GM19023 (cell line): ENCODE results near the gene SETSIP.
"Not testable (repeated sequence)": the region's sequence is repeated elsewhere in the genome, so short reads cannot be mapped to it uniquely, and the experiment has no call there.

Experiments
- ATAC-seq: cut with Tn5 transposase; IDR thresholded peaks from one replicate; pipeline ENCODE4 v1.9.1; 2021; ENCODE audit warnings: mild to moderate bottlenecking, moderate library complexity; ENCODE audit not compliant: unreplicated experiment

SETSIP gene

GRCh38 chr1:92075311-92075710, at the start of gene SETSIP:
Gene SETSIP, minus strand, starts transcription at chr1:92075411. Its CDS starts 0 bp downstream, at chr1:92075411.
- no peak for ATAC-seq

- no peak for ATAC-seq
Measured at GRCh38 chr1:92123868-92124267, 48.7 kb upstream of the SETSIP start.

- no peak for ATAC-seq
Measured at GRCh38 chr1:92118826-92119225, 43.6 kb upstream of the SETSIP start.

GRCh38 chr1:92117526-92117925, 42.3 kb upstream of the SETSIP start:
- ATAC-seq: no peak

GRCh38 chr1:92108631-92109030, 33.4 kb upstream of the SETSIP start:
- no peak for ATAC-seq

- ATAC-seq: no peak
Measured at GRCh38 chr1:92105546-92106081, 30.4 kb upstream of the SETSIP start.

- ATAC-seq: no peak
Measured at GRCh38 chr1:92096317-92096716, 21.1 kb upstream of the SETSIP start.

- no peak for ATAC-seq
Measured at GRCh38 chr1:92095874-92096273, 20.7 kb upstream of the SETSIP start.

- ATAC-seq: no peak
Measured at GRCh38 chr1:92094595-92094994, 19.4 kb upstream of the SETSIP start.

GRCh38 chr1:92094090-92094489, 18.9 kb upstream of the SETSIP start:
- ATAC-seq: no peak

GRCh38 chr1:92091625-92092024, 16.4 kb upstream of the SETSIP start:
- ATAC-seq: no peak

- no peak for ATAC-seq
Measured at GRCh38 chr1:92087542-92087941, 12.3 kb upstream of the SETSIP start.

GRCh38 chr1:92085727-92086126, 10.5 kb upstream of the SETSIP start:
- ATAC-seq: no peak

GRCh38 chr1:92084651-92085050, 9.4 kb upstream of the SETSIP start:
- no peak for ATAC-seq

- ATAC-seq: no peak
Measured at GRCh38 chr1:92081031-92081430, 5.8 kb upstream of the SETSIP start.

- ATAC-seq: peak; percentile 99
Measured at GRCh38 chr1:92080128-92080985, 5.1 kb upstream of the SETSIP start, which contains the start of gene BTBD8. Gene BTBD8, plus strand, starts transcription at chr1:92080345. Its CDS starts 227 bp downstream, at chr1:92080572.

GRCh38 chr1:92079441-92079840, 4.2 kb upstream of the SETSIP start:
- no peak for ATAC-seq

GRCh38 chr1:92078077-92078476, 2.9 kb upstream of the SETSIP start:
- not testable (repeated sequence) for ATAC-seq

- ATAC-seq: no peak
Measured at GRCh38 chr1:92076363-92076762, 1.2 kb upstream of the SETSIP start.

GRCh38 chr1:92074446-92074845, 765 bp downstream of the SETSIP start:
- not testable (repeated sequence) for ATAC-seq

- ATAC-seq: no peak
Measured at GRCh38 chr1:92070892-92071291, 4.3 kb downstream of the SETSIP start.

- no peak for ATAC-seq
Measured at GRCh38 chr1:92066321-92066720, 8.9 kb downstream of the SETSIP start.
